Measurements from ENCODE around the gene LARGE2.

DNA sequence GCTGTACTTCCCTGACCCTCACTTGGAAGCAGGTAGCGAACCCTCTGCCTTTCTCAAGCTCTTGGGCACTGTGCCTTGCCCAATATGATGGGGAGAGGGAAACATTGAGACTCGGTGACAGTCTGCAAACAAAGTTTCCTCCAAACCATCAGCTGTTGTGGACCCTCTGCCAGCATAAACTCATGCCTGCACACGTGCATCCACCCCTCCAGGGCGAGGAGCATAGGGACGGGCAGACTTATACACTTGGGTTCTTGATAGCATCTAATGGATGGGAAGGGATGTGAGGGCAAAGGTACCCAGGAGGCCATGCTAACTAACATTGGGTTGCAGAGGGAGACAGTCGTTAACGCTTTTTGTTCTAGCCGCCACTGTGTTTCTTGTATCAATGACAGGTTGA, 45.2 kb upstream of the LARGE2 start:
- TF ChIP-seq, protein P1, sequence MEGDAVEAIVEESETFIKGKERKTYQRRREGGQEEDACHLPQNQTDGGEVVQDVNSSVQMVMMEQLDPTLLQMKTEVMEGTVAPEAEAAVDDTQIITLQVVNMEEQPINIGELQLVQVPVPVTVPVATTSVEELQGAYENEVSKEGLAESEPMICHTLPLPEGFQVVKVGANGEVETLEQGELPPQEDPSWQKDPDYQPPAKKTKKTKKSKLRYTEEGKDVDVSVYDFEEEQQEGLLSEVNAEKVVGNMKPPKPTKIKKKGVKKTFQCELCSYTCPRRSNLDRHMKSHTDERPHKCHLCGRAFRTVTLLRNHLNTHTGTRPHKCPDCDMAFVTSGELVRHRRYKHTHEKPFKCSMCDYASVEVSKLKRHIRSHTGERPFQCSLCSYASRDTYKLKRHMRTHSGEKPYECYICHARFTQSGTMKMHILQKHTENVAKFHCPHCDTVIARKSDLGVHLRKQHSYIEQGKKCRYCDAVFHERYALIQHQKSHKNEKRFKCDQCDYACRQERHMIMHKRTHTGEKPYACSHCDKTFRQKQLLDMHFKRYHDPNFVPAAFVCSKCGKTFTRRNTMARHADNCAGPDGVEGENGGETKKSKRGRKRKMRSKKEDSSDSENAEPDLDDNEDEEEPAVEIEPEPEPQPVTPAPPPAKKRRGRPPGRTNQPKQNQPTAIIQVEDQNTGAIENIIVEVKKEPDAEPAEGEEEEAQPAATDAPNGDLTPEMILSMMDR (IDR thresholded peaks at IDR 0.05; ENCODE audit: low read depth, low read length), result no peak
- TF ChIP-seq POLR2A (IDR thresholded peaks at IDR 0.05; ENCODE audit: extremely low read depth, insufficient read length), result no peak

Measured in NB4 (cell line).